ENCODE measurements around the gene MRPS25. TPM values are rescaled to one million over a fixed set of nuclear protein-coding genes. Genes with fewer than 3 reads are reported as not detected.

Gene MRPS25
- total RNA-seq, 1 experiment from 2014 or later, result 58.3 TPM

DNA sequence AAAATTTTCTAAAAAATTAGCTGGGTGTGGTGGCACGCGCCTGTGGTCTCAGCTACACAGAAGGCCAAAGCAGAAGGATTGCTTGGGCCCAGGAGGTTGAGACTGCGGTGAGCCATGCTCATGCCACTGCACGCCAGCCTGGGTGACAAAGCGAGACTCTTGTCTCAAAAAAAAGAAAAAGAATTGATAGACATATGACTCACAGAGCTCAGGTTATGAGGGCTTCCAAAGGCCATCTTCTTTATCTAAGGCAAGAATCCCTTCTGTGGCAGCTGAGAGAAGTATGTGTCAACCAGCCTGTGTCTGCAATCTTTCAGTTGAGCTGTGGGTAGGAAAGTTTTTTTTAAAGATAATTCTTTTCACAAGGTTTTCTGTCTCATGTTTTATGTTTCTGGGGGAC lies 53.9 kb downstream of the MRPS25 start:
- no peaks in the 10 kb centered on the region for H3K27me3 ChIP-seq (ENCODE audit: insufficient read depth, low read length)
- no peak overlapping the region for H3K4me3 ChIP-seq (replicated peaks in 1 of 2; ENCODE audit: low read depth in 1 of 2, low read length in 2 of 2)
- intact Hi-C loops (cut with micrococcal nuclease), result no loop called here
- no peak overlapping the region for H2AFZ ChIP-seq (ENCODE audit: low read depth, low read length, poor library complexity, severe bottlenecking)
- DNase-seq (ENCODE audit: low read depth, low spot score) (no peak), ATAC-seq (no peak)
- no peaks in the 10 kb centered on the region for H3K4me1 ChIP-seq (ENCODE audit: control insufficient read depth in 1 of 2, insufficient read depth in 2 of 2, low read length in 2 of 2)
- H3K9me3 ChIP-seq (ENCODE audit: control insufficient read depth in 1 of 2, insufficient read depth in 1 of 2, low read depth in 1 of 2, low read length in 2 of 2), result no peaks in the 10 kb centered on the region
- ChIA-PET POLR2A (no interaction called here), CTCF (no interaction called here), RAD21 (ENCODE audit: low non-redundant PET in 1 of 2, low total read pairs in 2 of 2, uncharacterized antibody in 2 of 2, unreplicated experiment in 2 of 2) (no interaction called here)
- no peaks in the 10 kb centered on the region for H4K20me1 ChIP-seq (ENCODE audit: insufficient read depth)
- TF ChIP-seq CEBPB (IDR thresholded peaks at IDR 0.05; ENCODE audit: low read depth) (no peak), EGR1 (IDR thresholded peaks at IDR 0.05; ENCODE audit: low read depth) (no peak), ELF1 (IDR thresholded peaks at IDR 0.05; ENCODE audit: borderline replicate concordance, low read depth) (no peak), FOSL1 (IDR thresholded peaks at IDR 0.05; ENCODE audit: low read depth) (no peak), JUND (IDR thresholded peaks at IDR 0.05) (no peak), SIN3A (IDR thresholded peaks at IDR 0.05; ENCODE audit: low read depth) (no peak), YY1 (IDR thresholded peaks at IDR 0.05; ENCODE audit: extremely low read depth, insufficient replicate concordance, low read depth, low read length) (no peak), RAD21 (IDR thresholded peaks at IDR 0.05; ENCODE audit: low read depth) (no peak), EZH2 (IDR thresholded peaks at IDR 0.05) (no peak)
- TF ChIP-seq, protein P1, sequence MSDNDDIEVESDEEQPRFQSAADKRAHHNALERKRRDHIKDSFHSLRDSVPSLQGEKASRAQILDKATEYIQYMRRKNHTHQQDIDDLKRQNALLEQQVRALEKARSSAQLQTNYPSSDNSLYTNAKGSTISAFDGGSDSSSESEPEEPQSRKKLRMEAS (IDR thresholded peaks at IDR 0.05), result no peak
- TF ChIP-seq, protein P2, sequence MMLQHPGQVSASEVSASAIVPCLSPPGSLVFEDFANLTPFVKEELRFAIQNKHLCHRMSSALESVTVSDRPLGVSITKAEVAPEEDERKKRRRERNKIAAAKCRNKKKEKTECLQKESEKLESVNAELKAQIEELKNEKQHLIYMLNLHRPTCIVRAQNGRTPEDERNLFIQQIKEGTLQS (IDR thresholded peaks at IDR 0.05), result no peak
- no peaks in the 10 kb centered on the region for H3K79me2 ChIP-seq (ENCODE audit: insufficient read depth, low read length)
- H3K4me2 ChIP-seq (ENCODE audit: low read length), result no peak overlapping the region
- H3K9me2 ChIP-seq (ENCODE audit: insufficient read depth), result no peaks in the 10 kb centered on the region
- peaks cover 14 to 20% of the 10 kb centered on the region in 2 experiments; a peak in 3 of 4 replicates for H3K36me3 ChIP-seq (ENCODE audit: control insufficient read depth in 1 of 2, insufficient read depth in 2 of 2, low read length in 2 of 2)
- H3K27ac ChIP-seq (ENCODE audit: low read depth, low read length), result no peak overlapping the region
- no peak overlapping the region for H3K9ac ChIP-seq (ENCODE audit: low read length)
- no TSS peak for BruUV-seq (replicated peaks)

DNA sequence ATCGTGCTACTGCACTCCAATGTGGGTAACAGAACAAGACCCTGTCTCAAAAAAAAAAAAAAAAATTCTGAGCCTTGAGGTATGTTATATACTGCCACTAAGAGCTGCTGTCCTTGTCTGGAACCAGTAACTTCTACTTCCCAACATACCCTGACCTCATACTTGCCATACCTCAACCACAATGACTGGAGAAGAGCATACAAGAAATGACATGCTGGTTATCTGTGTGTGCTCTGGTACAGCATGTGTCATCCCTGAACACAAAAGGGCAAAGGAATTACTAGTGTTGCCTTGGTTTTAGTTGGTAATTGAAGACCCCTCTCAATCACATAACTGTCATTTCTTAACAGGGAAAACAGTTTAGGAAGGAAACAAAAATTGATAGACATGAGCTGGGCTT lies 54.5 kb downstream of the MRPS25 start:
- no peak overlapping the region for H2AFZ ChIP-seq (ENCODE audit: low read depth, low read length, poor library complexity, severe bottlenecking)
- RAD21 ChIA-PET (ENCODE audit: low non-redundant PET in 1 of 2, low total read pairs in 2 of 2, uncharacterized antibody in 2 of 2, unreplicated experiment in 2 of 2), result no interaction called here
- H3K9me2 ChIP-seq (ENCODE audit: insufficient read depth), result no peaks in the 10 kb centered on the region
- H3K9me3 ChIP-seq (ENCODE audit: control insufficient read depth in 1 of 2, insufficient read depth in 1 of 2, low read depth in 1 of 2, low read length in 2 of 2), result no peaks in the 10 kb centered on the region
- H3K4me2 ChIP-seq (ENCODE audit: low read length), result no peak overlapping the region
- no peak overlapping the region for H3K27ac ChIP-seq (ENCODE audit: low read depth, low read length)
- H3K4me3 ChIP-seq (replicated peaks in 1 of 2; ENCODE audit: low read depth in 1 of 2, low read length in 2 of 2), result no peak overlapping the region
- TF ChIP-seq SIN3A (IDR thresholded peaks at IDR 0.05; ENCODE audit: low read depth) (no peak), EZH2phosphoT487 (IDR thresholded peaks at IDR 0.05; ENCODE audit: borderline replicate concordance) (no peak), YY1 (IDR thresholded peaks at IDR 0.05; ENCODE audit: extremely low read depth, insufficient replicate concordance, low read depth, low read length) (no peak), ZFX (IDR thresholded peaks at IDR 0.05) (no peak), SRF (IDR thresholded peaks at IDR 0.05; ENCODE audit: low read depth) (no peak), FOSL1 (IDR thresholded peaks at IDR 0.05; ENCODE audit: low read depth) (no peak), EGR1 (IDR thresholded peaks at IDR 0.05; ENCODE audit: low read depth) (no peak), POLR2A (IDR thresholded peaks at IDR 0.05; ENCODE audit: borderline replicate concordance, extremely low read depth, insufficient read depth, insufficient read length) (no peak), CEBPB (IDR thresholded peaks at IDR 0.05; ENCODE audit: low read depth) (no peak), CBX3 (IDR thresholded peaks at IDR 0.05; ENCODE audit: low read depth) (no peak)
- TF ChIP-seq, protein P3, sequence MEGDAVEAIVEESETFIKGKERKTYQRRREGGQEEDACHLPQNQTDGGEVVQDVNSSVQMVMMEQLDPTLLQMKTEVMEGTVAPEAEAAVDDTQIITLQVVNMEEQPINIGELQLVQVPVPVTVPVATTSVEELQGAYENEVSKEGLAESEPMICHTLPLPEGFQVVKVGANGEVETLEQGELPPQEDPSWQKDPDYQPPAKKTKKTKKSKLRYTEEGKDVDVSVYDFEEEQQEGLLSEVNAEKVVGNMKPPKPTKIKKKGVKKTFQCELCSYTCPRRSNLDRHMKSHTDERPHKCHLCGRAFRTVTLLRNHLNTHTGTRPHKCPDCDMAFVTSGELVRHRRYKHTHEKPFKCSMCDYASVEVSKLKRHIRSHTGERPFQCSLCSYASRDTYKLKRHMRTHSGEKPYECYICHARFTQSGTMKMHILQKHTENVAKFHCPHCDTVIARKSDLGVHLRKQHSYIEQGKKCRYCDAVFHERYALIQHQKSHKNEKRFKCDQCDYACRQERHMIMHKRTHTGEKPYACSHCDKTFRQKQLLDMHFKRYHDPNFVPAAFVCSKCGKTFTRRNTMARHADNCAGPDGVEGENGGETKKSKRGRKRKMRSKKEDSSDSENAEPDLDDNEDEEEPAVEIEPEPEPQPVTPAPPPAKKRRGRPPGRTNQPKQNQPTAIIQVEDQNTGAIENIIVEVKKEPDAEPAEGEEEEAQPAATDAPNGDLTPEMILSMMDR (IDR thresholded peaks at IDR 0.05 in 2 of 3, conservative IDR thresholded peaks at IDR 0.05 in 1 of 3; ENCODE audit: borderline replicate concordance in 1 of 3, insufficient read depth in 1 of 3, low read depth in 2 of 3, low read length in 2 of 3), result no peak
- no peaks in the 10 kb centered on the region for H4K20me1 ChIP-seq (ENCODE audit: insufficient read depth)
- no peaks in the 10 kb centered on the region for H3K4me1 ChIP-seq (ENCODE audit: control insufficient read depth in 1 of 2, insufficient read depth in 2 of 2, low read length in 2 of 2)
- no peak overlapping the region for H3K9ac ChIP-seq (ENCODE audit: low read length)
- no peaks in the 10 kb centered on the region for H3K79me2 ChIP-seq (ENCODE audit: insufficient read depth, low read length)
- POLR2A ChIA-PET, result no interaction called here
- intact Hi-C loops (cut with micrococcal nuclease), result no loop called here
- H3K27me3 ChIP-seq (ENCODE audit: insufficient read depth, low read length), result no peaks in the 10 kb centered on the region
- CTCF ChIA-PET, result no interaction called here
- BruUV-seq (replicated peaks), result no TSS peak
- H3K36me3 ChIP-seq (ENCODE audit: control insufficient read depth in 1 of 2, insufficient read depth in 2 of 2, low read length in 2 of 2), result peaks cover 14 to 20% of the 10 kb centered on the region in 2 experiments; a peak in 3 of 4 replicates
- no peak for ATAC-seq
- DNase-seq (ENCODE audit: low read depth, low spot score), result no peak
